Ramos (cell line): ENCODE data around the gene ZFYVE27.

ENCODE experiments used
- in situ Hi-C: fragments of 300-500 bp; cut with MboI; formaldehyde crosslinking; loops from one replicate; pipeline ENCODE4 v1.14.3; 2022; ENCODE audit warnings: low sequenced_read_pairs; ENCODE audit not compliant: unreplicated experiment

Gene ZFYVE27

DNA sequence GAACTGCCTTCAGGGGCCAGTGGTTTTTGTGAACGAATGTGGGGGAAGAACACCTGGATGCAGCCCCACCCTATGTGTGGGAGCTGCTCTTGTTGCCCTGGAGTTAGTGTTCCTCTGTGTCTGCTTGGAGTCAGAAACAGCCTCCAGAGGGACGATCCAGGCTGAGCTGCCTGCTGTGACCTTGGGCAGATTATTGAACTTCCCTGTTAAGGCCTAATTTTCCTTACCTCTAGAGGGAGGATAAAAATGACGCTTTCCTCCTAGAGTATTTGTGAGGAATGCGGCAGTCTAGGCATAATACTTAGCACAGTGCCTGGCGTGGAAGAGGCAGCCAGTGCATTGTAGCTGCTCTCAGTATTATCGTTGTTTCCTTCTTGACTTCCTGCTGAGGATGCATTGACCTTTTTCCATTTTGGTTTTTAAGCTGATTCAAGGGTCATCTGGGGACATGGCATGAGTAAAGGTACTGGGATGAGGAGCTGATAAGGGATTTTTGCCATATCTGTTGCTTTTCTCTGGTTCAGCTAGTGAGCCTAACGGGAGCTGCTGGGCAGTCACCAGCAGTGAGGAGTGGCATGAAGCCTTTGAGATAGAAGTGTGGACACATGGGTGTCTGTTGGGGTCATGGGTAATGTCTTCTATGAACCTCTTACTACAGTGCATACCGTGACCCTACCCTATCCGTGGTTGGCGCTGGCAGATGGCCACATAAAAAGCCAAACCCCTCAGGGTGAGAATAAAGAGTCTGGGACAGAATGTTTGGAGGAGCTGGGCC, 6.4 kb downstream of the ZFYVE27 start:
- in situ Hi-C loops: no loop called here

- in situ Hi-C loops: no loop called here
Measured at GRCh38 chr10:97744405-97745035, 7.6 kb downstream of the ZFYVE27 start.

- in situ Hi-C loops: no loop called here
Measured at GRCh38 chr10:97747573-97747972, 10.6 kb downstream of the ZFYVE27 start.

GRCh38 chr10:97748116-97748515, 11.2 kb downstream of the ZFYVE27 start:
- in situ Hi-C loops: no loop called here

DNA sequence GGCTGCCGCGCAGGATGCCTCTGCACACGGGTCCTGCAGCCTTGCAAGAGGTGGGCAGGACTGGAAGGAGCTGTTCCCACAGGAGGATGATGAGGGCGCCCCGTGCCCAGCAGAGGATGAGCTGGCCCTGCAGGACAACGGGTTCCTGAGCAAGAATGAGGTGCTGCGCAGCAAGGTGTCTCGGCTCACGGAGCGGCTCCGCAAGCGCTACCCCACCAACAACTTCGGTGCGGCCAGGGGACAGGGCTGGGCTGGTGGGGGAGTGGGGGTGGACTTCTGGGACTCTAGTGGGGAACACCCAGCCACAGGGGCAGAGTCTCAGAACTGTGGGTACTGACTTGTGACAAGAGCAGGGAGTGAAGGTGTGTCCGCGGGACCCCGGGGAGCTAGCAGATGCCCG, 16.0 kb downstream of the ZFYVE27 start:
- in situ Hi-C loops: no loop called here

- in situ Hi-C loops: no loop called here
Measured at GRCh38 chr10:97754726-97755125, 17.8 kb downstream of the ZFYVE27 start.

GRCh38 chr10:97755718-97756117, 18.8 kb downstream of the ZFYVE27 start:
- in situ Hi-C loops: no loop called here

DNA sequence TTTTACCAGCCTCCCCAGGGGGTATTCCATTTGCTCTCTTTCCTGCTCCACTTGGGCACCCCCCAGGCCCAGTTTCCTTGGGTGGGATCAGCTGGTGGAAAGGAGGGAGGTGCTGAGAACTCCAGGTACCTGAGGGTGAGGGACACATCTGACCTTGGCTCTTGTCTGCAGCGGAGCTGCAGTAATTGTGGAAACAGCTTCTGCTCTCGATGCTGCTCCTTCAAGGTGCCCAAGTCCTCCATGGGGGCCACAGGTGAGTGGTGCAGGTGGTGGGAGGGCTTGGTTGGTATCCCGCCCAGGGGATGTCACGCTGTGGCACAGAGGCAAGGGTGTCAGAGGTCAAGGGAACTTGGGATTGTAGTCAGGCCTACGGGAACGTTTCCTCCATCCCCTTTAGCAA, 20.5 kb downstream of the ZFYVE27 start:
- in situ Hi-C loops: no loop called here

GRCh38 chr10:97759158-97759887, 22.4 kb downstream of the ZFYVE27 start:
- in situ Hi-C loops: no loop called here

DNA sequence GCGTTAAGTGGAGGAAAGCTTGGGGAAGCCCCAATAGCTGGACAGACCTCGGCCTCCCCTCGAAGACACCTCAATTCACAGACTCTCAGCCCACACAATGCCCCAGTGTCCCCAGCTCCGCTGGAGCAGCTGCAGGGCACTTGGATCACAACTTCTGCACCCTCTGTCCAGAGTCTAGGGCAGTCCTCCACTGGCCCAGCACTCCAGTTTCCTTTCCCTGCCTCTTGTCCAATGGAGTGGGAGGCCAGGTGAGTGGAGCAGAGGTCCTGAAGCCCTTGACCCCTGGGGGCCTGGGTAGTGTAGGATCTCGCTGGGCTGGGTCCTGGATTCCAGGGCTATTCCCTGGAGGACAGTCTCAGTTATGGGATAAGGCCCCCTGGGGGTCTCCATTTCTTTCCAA, 23.0 kb downstream of the ZFYVE27 start:
- in situ Hi-C loops: loop anchor here (10.0 kb wide), 1 partner anchor 105 kb away; no protein-coding TSS in a partner anchor

DNA sequence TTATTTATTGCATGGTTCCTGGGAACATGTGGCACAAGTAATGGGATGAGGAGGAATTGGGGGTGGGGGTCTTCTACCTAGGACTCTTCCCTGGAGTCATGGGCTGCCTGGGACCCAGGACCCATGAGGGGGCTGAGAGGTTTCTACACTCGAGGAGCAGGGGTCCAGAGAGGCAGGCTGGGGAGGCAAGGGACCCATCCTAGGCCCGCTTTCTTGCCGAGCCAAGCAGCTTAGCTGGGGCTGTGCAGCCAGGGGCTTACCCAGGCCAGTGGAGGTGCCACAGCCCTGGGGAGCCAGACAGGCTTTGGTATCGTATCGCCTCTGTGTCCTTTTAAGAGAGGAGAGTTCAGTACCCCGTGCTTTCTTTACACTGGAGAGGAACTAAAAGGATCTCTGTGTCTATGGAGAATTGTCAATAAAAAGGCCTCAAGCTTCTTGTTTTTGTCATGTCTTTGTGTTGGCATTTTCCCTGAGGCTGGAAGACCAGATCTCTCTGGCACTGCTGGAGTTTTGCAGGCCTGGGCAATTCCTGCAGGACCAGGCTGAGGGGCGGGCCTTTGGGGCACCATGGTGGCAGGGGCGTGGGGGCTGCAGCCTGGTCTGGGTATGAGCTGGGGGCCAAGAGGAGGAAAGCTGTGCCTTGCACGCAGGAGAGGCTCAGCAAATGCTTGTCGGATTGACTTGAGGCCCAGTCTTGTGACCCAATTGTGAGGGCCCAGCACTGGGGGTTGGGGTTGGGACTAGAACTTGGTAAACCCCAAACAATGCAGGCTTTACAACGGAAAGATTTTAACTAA, 23.7 kb downstream of the ZFYVE27 start:
- in situ Hi-C loops: loop anchor here (10.0 kb wide), 1 partner anchor 104 kb away; no protein-coding TSS in a partner anchor

DNA sequence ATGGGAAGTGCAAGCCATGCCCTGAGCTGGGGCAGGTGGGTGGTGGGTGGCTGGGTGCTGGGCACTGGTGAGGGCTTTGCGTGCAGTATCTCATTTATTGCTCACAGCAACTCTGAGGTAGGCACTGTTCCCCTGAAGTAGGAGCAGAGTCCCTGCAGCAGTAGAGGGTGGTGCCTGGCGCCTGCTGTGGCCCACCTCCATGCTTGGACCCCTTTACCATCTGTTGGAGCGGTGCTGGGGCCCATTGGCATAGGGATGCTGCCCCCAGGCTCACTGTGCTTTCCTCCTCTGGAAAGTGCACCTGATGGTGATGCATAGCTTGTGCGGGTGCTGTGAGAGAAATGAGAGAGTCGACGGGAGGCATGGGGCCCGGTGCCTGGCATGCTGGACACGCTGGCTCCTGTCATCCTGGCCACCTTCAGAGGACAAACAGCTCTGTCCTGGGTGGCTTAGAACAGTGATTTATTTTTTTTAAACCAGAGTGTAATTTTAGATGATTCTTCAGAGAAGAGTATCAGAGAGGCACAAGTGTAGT, 24.5 kb downstream of the ZFYVE27 start:
- in situ Hi-C loops: loop anchor here (10.0 kb wide), 1 partner anchor 103 kb away; no protein-coding TSS in a partner anchor

- in situ Hi-C loops: loop anchor here (10.0 kb wide), 1 partner anchor 103 kb away; no protein-coding TSS in a partner anchor
Measured at GRCh38 chr10:97762056-97762455, 25.1 kb downstream of the ZFYVE27 start.

GRCh38 chr10:97762816-97763215, 25.9 kb downstream of the ZFYVE27 start:
- in situ Hi-C loops: loop anchor here (10.0 kb wide), 1 partner anchor 102 kb away; no protein-coding TSS in a partner anchor

GRCh38 chr10:97763411-97763810, 26.5 kb downstream of the ZFYVE27 start:
- in situ Hi-C loops: loop anchor here (10.0 kb wide), 1 partner anchor 101 kb away; no protein-coding TSS in a partner anchor

- in situ Hi-C loops: loop anchor here (10.0 kb wide), 1 partner anchor 101 kb away; no protein-coding TSS in a partner anchor
Measured at GRCh38 chr10:97763947-97764346, 27.0 kb downstream of the ZFYVE27 start.

DNA sequence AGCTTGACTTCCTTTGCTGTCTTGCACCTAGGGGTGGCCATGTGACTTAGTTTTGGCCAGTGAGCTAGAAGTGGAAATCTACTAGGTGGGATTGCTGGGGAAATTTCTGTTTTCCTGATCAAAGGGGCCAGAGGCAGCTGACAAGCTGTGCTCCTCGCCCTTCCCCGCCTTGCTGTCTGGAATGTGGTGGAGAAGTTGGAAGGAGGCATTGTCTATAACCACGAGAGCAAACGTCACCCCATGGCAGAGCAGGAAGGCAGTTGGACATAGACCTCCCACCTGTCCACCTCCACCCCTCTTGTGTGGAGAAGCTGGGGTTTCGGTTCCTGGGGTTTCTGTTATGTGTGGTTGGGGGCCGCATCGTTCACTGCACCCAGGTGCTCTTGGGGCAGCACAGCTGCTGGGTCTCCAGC, 27.6 kb downstream of the ZFYVE27 start:
- in situ Hi-C loops: loop anchor here (10.0 kb wide), 1 partner anchor 100 kb away; no protein-coding TSS in a partner anchor

DNA sequence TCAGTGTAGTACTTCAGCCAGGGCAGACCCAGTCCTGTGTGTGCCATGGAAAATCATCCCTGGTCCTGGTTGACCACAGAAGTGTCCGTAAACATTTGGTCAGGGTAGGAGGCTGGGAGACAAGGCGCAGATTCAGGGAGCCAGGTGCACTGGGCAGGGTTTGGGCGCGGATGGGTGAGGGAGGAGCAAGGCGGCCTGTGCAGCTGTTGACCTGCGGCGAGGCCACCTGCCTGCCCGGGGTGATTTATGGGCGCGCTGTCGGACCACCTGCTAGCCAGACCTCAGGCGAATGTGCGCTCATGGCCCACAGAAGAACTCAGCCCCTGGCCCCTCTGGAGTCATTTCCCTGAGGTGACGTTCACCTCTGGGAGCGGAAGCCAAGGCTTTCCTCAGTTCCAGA, 28.3 kb downstream of the ZFYVE27 start:
- in situ Hi-C loops: loop anchor here (10.0 kb wide), 1 partner anchor 100 kb away; no protein-coding TSS in a partner anchor

DNA sequence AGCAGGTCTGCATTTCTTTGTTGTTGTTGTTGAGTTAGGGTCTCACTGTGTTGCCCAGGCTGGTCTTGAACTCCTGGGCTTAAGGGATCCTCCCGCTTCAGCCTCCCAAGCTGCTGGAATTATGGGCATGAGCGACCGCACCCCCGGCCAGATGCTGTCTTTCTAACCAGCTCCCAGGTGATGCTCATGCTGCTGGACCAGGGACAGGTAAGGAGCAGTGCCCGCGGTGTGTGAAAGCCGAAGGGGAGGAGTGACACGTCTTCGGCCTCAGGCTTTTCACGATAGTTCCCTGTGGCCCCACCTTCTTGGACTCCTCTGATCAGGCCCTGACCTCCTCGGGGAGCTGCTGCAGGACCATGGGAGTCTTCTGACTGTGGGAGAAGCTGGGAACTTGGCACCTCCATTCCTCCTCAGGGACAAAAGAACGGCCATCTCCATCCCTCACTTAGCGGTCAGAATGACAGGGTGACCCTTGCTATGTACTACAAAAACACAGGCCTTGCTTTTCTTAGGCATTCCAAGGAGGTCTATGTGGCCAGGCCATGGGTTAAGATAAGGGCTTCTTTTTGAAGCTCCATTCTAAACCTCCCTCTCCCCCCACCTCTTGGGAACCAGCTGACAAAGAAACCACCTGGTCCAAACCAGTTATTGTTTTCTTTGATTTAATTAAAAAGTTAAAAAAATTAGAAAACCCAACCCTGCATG, 29.3 kb downstream of the ZFYVE27 start:
- in situ Hi-C loops: loop anchor here (10.0 kb wide), 1 partner anchor 99 kb away; no protein-coding TSS in a partner anchor
